ENCODE results near the gene RHEX. TPM values are rescaled to one million over a fixed set of nuclear protein-coding genes. Genes with fewer than 3 reads are reported as not detected.
"Not testable (repeated sequence)": the region's sequence is repeated elsewhere in the genome, so short reads cannot be mapped to it uniquely, and the experiment has no call there.

Gene RHEX
- 3.1 TPM for total RNA-seq

- not testable (repeated sequence) for H3K9ac ChIP-seq (ENCODE audit: low read depth in 1 of 3, low read length in 3 of 3); H3K27me3 ChIP-seq (ENCODE audit: control insufficient read depth in 3 of 3, insufficient read depth in 3 of 3, low read length in 3 of 3); H3K9me3 ChIP-seq (ENCODE audit: control insufficient read depth in 3 of 3, low read length in 3 of 3); H3K36me3 ChIP-seq (ENCODE audit: control insufficient read depth in 3 of 3, insufficient read depth in 3 of 3, low read length in 3 of 3); H3K27ac ChIP-seq (ENCODE audit: low read depth, low read length); H3K4me1 ChIP-seq (ENCODE audit: control insufficient read depth in 3 of 3, insufficient read depth in 3 of 3, low read length in 3 of 3); H3K4me3 ChIP-seq (ENCODE audit: low read length in 3 of 3)
Measured at GRCh38 chr1:206052919-206053610, at the start of gene RHEX. RHEX (plus strand) TSS chr1:206053173; CDS start chr1:206097829, 44,656 bp downstream.

GRCh38 chr1:206003854-206004800, 48.8 kb upstream of the RHEX start:
- Histone ChIP-seq H3K9me3 (ENCODE audit: control insufficient read depth in 3 of 3, low read length in 3 of 3) (no peaks in the 10 kb centered on the region), H3K27ac (ENCODE audit: low read depth, low read length) (peak overlapping the region; percentile 73), H3K9ac (ENCODE audit: low read depth in 1 of 3, low read length in 3 of 3) (no peak overlapping the region), H3K4me1 (ENCODE audit: control insufficient read depth in 3 of 3, insufficient read depth in 3 of 3, low read length in 3 of 3) (peaks cover 19 to 47% (median 46%) of the 10 kb centered on the region in 3 donors), H3K36me3 (ENCODE audit: control insufficient read depth in 3 of 3, insufficient read depth in 3 of 3, low read length in 3 of 3) (no peaks in the 10 kb centered on the region), H3K27me3 (ENCODE audit: control insufficient read depth in 3 of 3, insufficient read depth in 3 of 3, low read length in 3 of 3) (no peaks in the 10 kb centered on the region), H3K4me3 (ENCODE audit: low read length in 3 of 3) (no peak overlapping the region)

GRCh38 chr1:206004826-206005225, 48.1 kb upstream of the RHEX start:
- H3K4me1 ChIP-seq (ENCODE audit: control insufficient read depth in 3 of 3, insufficient read depth in 3 of 3, low read length in 3 of 3): peaks cover 19 to 47% (median 43%) of the 10 kb centered on the region in 3 donors
- H3K27ac ChIP-seq (ENCODE audit: low read depth, low read length): no peak overlapping the region
- H3K4me3 ChIP-seq (ENCODE audit: low read length in 3 of 3): no peak overlapping the region
- H3K36me3 ChIP-seq (ENCODE audit: control insufficient read depth in 3 of 3, insufficient read depth in 3 of 3, low read length in 3 of 3): no peaks in the 10 kb centered on the region
- H3K9me3 ChIP-seq (ENCODE audit: control insufficient read depth in 3 of 3, low read length in 3 of 3): no peaks in the 10 kb centered on the region
- H3K27me3 ChIP-seq (ENCODE audit: control insufficient read depth in 3 of 3, insufficient read depth in 3 of 3, low read length in 3 of 3): no peaks in the 10 kb centered on the region
- no peak overlapping the region for H3K9ac ChIP-seq (ENCODE audit: low read depth in 1 of 3, low read length in 3 of 3)

- no peak overlapping the region for H3K9ac ChIP-seq (ENCODE audit: low read depth in 1 of 3, low read length in 3 of 3)
- no peaks in the 10 kb centered on the region for H3K9me3 ChIP-seq (ENCODE audit: control insufficient read depth in 3 of 3, low read length in 3 of 3)
- peaks cover 19 to 47% (median 42%) of the 10 kb centered on the region in 3 donors for H3K4me1 ChIP-seq (ENCODE audit: control insufficient read depth in 3 of 3, insufficient read depth in 3 of 3, low read length in 3 of 3)
- no peaks in the 10 kb centered on the region for H3K27me3 ChIP-seq (ENCODE audit: control insufficient read depth in 3 of 3, insufficient read depth in 3 of 3, low read length in 3 of 3)
- H3K4me3 ChIP-seq (ENCODE audit: low read length in 3 of 3): no peak overlapping the region
- no peaks in the 10 kb centered on the region for H3K36me3 ChIP-seq (ENCODE audit: control insufficient read depth in 3 of 3, insufficient read depth in 3 of 3, low read length in 3 of 3)
- no peak overlapping the region for H3K27ac ChIP-seq (ENCODE audit: low read depth, low read length)
Measured at GRCh38 chr1:206005234-206005633, 47.7 kb upstream of the RHEX start.

- Histone ChIP-seq H3K9ac (ENCODE audit: low read depth in 1 of 3, low read length in 3 of 3) (no peak overlapping the region), H3K4me3 (ENCODE audit: low read length in 3 of 3) (no peak overlapping the region), H3K9me3 (ENCODE audit: control insufficient read depth in 3 of 3, low read length in 3 of 3) (no peaks in the 10 kb centered on the region), H3K27ac (ENCODE audit: low read depth, low read length) (no peak overlapping the region), H3K27me3 (ENCODE audit: control insufficient read depth in 3 of 3, insufficient read depth in 3 of 3, low read length in 3 of 3) (no peaks in the 10 kb centered on the region), H3K4me1 (ENCODE audit: control insufficient read depth in 3 of 3, insufficient read depth in 3 of 3, low read length in 3 of 3) (peaks cover 19 to 42% (median 41%) of the 10 kb centered on the region in 3 donors), H3K36me3 (ENCODE audit: control insufficient read depth in 3 of 3, insufficient read depth in 3 of 3, low read length in 3 of 3) (no peaks in the 10 kb centered on the region)
Measured at GRCh38 chr1:206005778-206006180, 47.2 kb upstream of the RHEX start.

- Histone ChIP-seq H3K27ac (ENCODE audit: low read depth, low read length) (no peak overlapping the region), H3K9me3 (ENCODE audit: control insufficient read depth in 3 of 3, low read length in 3 of 3) (no peaks in the 10 kb centered on the region), H3K36me3 (ENCODE audit: control insufficient read depth in 3 of 3, insufficient read depth in 3 of 3, low read length in 3 of 3) (no peaks in the 10 kb centered on the region), H3K4me1 (ENCODE audit: control insufficient read depth in 3 of 3, insufficient read depth in 3 of 3, low read length in 3 of 3) (peaks cover 16 to 33% (median 32%) of the 10 kb centered on the region in 3 donors), H3K9ac (ENCODE audit: low read depth in 1 of 3, low read length in 3 of 3) (no peak overlapping the region), H3K27me3 (ENCODE audit: control insufficient read depth in 3 of 3, insufficient read depth in 3 of 3, low read length in 3 of 3) (no peaks in the 10 kb centered on the region), H3K4me3 (ENCODE audit: low read length in 3 of 3) (no peak overlapping the region)
Measured at GRCh38 chr1:206006946-206007345, 46.0 kb upstream of the RHEX start.

- H3K36me3 ChIP-seq (ENCODE audit: control insufficient read depth in 3 of 3, insufficient read depth in 3 of 3, low read length in 3 of 3): no peaks in the 10 kb centered on the region
Measured at GRCh38 chr1:206010060-206010459, 42.9 kb upstream of the RHEX start.

GRCh38 chr1:206011057-206011456, 41.9 kb upstream of the RHEX start:
- Histone ChIP-seq H3K4me3 (ENCODE audit: low read length in 3 of 3) (no peak overlapping the region), H3K9me3 (ENCODE audit: control insufficient read depth in 3 of 3, low read length in 3 of 3) (no peaks in the 10 kb centered on the region), H3K36me3 (ENCODE audit: control insufficient read depth in 3 of 3, insufficient read depth in 3 of 3, low read length in 3 of 3) (no peaks in the 10 kb centered on the region), H3K4me1 (ENCODE audit: control insufficient read depth in 3 of 3, insufficient read depth in 3 of 3, low read length in 3 of 3) (peaks cover 0 to 10% (median 3%) of the 10 kb centered on the region in 3 donors), H3K9ac (ENCODE audit: low read depth in 1 of 3, low read length in 3 of 3) (no peak overlapping the region), H3K27me3 (ENCODE audit: control insufficient read depth in 3 of 3, insufficient read depth in 3 of 3, low read length in 3 of 3) (peaks cover 0 to 4% (median 0%) of the 10 kb centered on the region in 3 donors), H3K27ac (ENCODE audit: low read depth, low read length) (no peak overlapping the region)

More at GRCh38 chr1:206010060-206010459, 42.9 kb upstream of the RHEX start:
- peaks cover 0 to 12% (median 5%) of the 10 kb centered on the region in 3 donors for H3K4me1 ChIP-seq (ENCODE audit: control insufficient read depth in 3 of 3, insufficient read depth in 3 of 3, low read length in 3 of 3)
- peaks cover 0 to 4% (median 0%) of the 10 kb centered on the region in 3 donors for H3K27me3 ChIP-seq (ENCODE audit: control insufficient read depth in 3 of 3, insufficient read depth in 3 of 3, low read length in 3 of 3)
- H3K9ac ChIP-seq (ENCODE audit: low read depth in 1 of 3, low read length in 3 of 3): no peak overlapping the region
- no peak overlapping the region for H3K4me3 ChIP-seq (ENCODE audit: low read length in 3 of 3)
- H3K9me3 ChIP-seq (ENCODE audit: control insufficient read depth in 3 of 3, low read length in 3 of 3): no peaks in the 10 kb centered on the region
- no peak overlapping the region for H3K27ac ChIP-seq (ENCODE audit: low read depth, low read length)

GRCh38 chr1:206012086-206012859, 40.7 kb upstream of the RHEX start:
- Histone ChIP-seq H3K27me3 (ENCODE audit: control insufficient read depth in 3 of 3, insufficient read depth in 3 of 3, low read length in 3 of 3) (peaks cover 0 to 4% (median 0%) of the 10 kb centered on the region in 3 donors), H3K27ac (ENCODE audit: low read depth, low read length) (no peak overlapping the region), H3K4me1 (ENCODE audit: control insufficient read depth in 3 of 3, insufficient read depth in 3 of 3, low read length in 3 of 3) (peaks cover 0 to 10% (median 3%) of the 10 kb centered on the region in 3 donors), H3K36me3 (ENCODE audit: control insufficient read depth in 3 of 3, insufficient read depth in 3 of 3, low read length in 3 of 3) (no peaks in the 10 kb centered on the region), H3K4me3 (ENCODE audit: low read length in 3 of 3) (peak overlapping the region in 1 of 3 donors; percentile 13), H3K9ac (ENCODE audit: low read depth in 1 of 3, low read length in 3 of 3) (peak overlapping the region in 1 of 3 donors; percentile 8), H3K9me3 (ENCODE audit: control insufficient read depth in 3 of 3, low read length in 3 of 3) (no peaks in the 10 kb centered on the region)

Data from skeletal muscle tissue (tissue), 4 donors.